IMR-90 (cell line): ENCODE measurements around the gene BTRC. TPM values are rescaled to one million over a fixed set of nuclear protein-coding genes. Genes with fewer than 3 reads are reported as not detected.

Experiments used
- ATAC-seq: fragments of 200-7000 bp; cut with Tn5 transposase; 2 replicates; pipeline ENCODE4 v1.9.1; 2020; ENCODE audit warnings: low read depth, mild to moderate bottlenecking, moderate library complexity
- BruUV-seq: library from RNA; stranded (reverse); fragments of 400-500 nt; replicated peaks from 2 replicates; lab custom pipeline; 2021; lab: Mats Ljungman, UMichigan
- CTCF ChIA-PET: fragments of 300-600 bp; formaldehyde crosslinking; extraction: SDS; loops from one replicate; lab custom pipeline; 2021; ENCODE audit warnings: antibody characterized with exemption; lab: Yijun Ruan, JAX
- POLR2A ChIA-PET: fragments of 300-600 bp; sonication (Branson Sonifier 250); formaldehyde crosslinking; loops from one replicate; lab custom pipeline; 2022; ENCODE audit warnings: antibody characterized with exemption; ENCODE audit not compliant: unreplicated experiment; lab: Charles Lee
- DNase-seq: peaks from one replicate; pipeline ENCODE4 v3.0.0; 2013
- H2AFZ ChIP-seq: replicated peaks from 2 replicates; pipeline ENCODE3; 2013; ENCODE audit warnings: low read length, mild to moderate bottlenecking; ENCODE audit not compliant: poor library complexity
- H2AK5ac ChIP-seq: 2 replicates; pipeline ENCODE4 v1.6.1; 2013; ENCODE audit warnings: low read depth, low read length, inconsistent platforms
- H2AK9ac ChIP-seq: replicated peaks from 2 replicates; pipeline ENCODE3; 2013; ENCODE audit warnings: mild to moderate bottlenecking, low read depth, low read length, moderate library complexity; ENCODE audit not compliant: poor library complexity
- H2BK120ac ChIP-seq: 2 replicates; pipeline ENCODE4 v1.6.1; 2013; ENCODE audit warnings: low read depth, low read length, inconsistent platforms
- H2BK15ac ChIP-seq: 3 replicates; pipeline ENCODE4 v1.6.1; 2013; ENCODE audit warnings: low read depth, low read length, inconsistent platforms
- H2BK20ac ChIP-seq: 2 replicates; pipeline ENCODE4 v1.6.1; 2013; ENCODE audit warnings: low read depth, mild to moderate bottlenecking, inconsistent platforms, low read length, moderate library complexity
- H2BK5ac ChIP-seq: 2 replicates; pipeline ENCODE4 v1.6.1; 2013; ENCODE audit warnings: mild to moderate bottlenecking, low read depth, low read length, inconsistent platforms; ENCODE audit not compliant: poor library complexity, severe bottlenecking
- H3K14ac ChIP-seq: replicated peaks from 2 replicates; pipeline ENCODE4 v1.6.1; 2013; ENCODE audit warnings: low read depth, low read length, inconsistent platforms
- H3K18ac ChIP-seq: 2 replicates; pipeline ENCODE4 v1.6.1; 2013; ENCODE audit warnings: low read depth, low read length, control low read depth
- H3K23ac ChIP-seq: 2 replicates; pipeline ENCODE4 v1.6.1; 2013; ENCODE audit warnings: low read depth, low read length, inconsistent platforms
- H3K27ac ChIP-seq: 2 replicates; pipeline ENCODE4 v1.5.1; 2013; ENCODE audit warnings: mild to moderate bottlenecking, control low read depth, low read length; ENCODE audit not compliant: insufficient read depth
- H3K27me3 ChIP-seq: 2 replicates; pipeline ENCODE4 v1.6.1; 2013; ENCODE audit warnings: low read length; ENCODE audit not compliant: control insufficient read depth, insufficient read depth
- H3K36me3 ChIP-seq: 2 replicates; pipeline ENCODE4 v1.6.1; 2013; ENCODE audit warnings: low read length, mixed read lengths; ENCODE audit not compliant: control insufficient read depth, insufficient read depth
- H3K4ac ChIP-seq: 2 replicates; pipeline ENCODE4 v1.6.1; 2013; ENCODE audit warnings: low read depth, low read length, inconsistent platforms
- H3K4me1 ChIP-seq: 2 replicates; pipeline ENCODE4 v1.6.1; 2013; ENCODE audit warnings: low read length, mixed read lengths; ENCODE audit not compliant: control insufficient read depth, insufficient read depth
- H3K4me2 ChIP-seq: 2 replicates; pipeline ENCODE4 v1.6.1; 2013; ENCODE audit warnings: low read depth, mild to moderate bottlenecking, control low read depth, low read length, moderate library complexity
- H3K4me3 ChIP-seq: 2 replicates; pipeline ENCODE4 v1.5.1; 2013; ENCODE audit warnings: low read depth, mild to moderate bottlenecking, control low read depth, low read length, moderate library complexity; ENCODE audit not compliant: insufficient read depth
- H3K56ac ChIP-seq: 2 replicates; pipeline ENCODE4 v1.6.1; 2013; ENCODE audit warnings: low read length, inconsistent platforms; ENCODE audit not compliant: insufficient read depth; ENCODE audit errors: extremely low read depth
- H3K79me1 ChIP-seq, 2 experiments: 2 replicates each; pipeline ENCODE4 v1.6.1; 2013; ENCODE audit warnings: low read length in 2 of 2, inconsistent platforms in 1 of 2, low read depth in 1 of 2
- H3K9ac ChIP-seq: 2 replicates; pipeline ENCODE4 v1.6.1; 2013; ENCODE audit warnings: low read depth, low read length, control low read depth
- H3K9me1 ChIP-seq: 2 replicates; pipeline ENCODE4 v1.6.1; 2013; ENCODE audit warnings: low read length, inconsistent platforms; ENCODE audit not compliant: insufficient read depth
- H3K9me3 ChIP-seq: 2 replicates; pipeline ENCODE4 v1.6.1; 2013; ENCODE audit warnings: low read length; ENCODE audit not compliant: control insufficient read depth, insufficient read depth
- H4K20me1 ChIP-seq: 2 replicates; pipeline ENCODE4 v1.6.1; 2013; ENCODE audit warnings: low read length, inconsistent platforms; ENCODE audit not compliant: insufficient read depth
- H4K5ac ChIP-seq: 2 replicates; pipeline ENCODE4 v1.6.1; 2013; ENCODE audit warnings: mild to moderate bottlenecking, low read depth, low read length, control low read depth
- H4K8ac ChIP-seq, 2 experiments: 2 replicates each; pipeline ENCODE4 v1.6.1; 2013; ENCODE audit warnings: low read depth in 2 of 2, low read length in 2 of 2, control low read depth in 1 of 2, inconsistent platforms in 1 of 2
- H4K91ac ChIP-seq: 2 replicates; pipeline ENCODE4 v1.6.1; 2013; ENCODE audit warnings: low read depth, low read length, inconsistent platforms; ENCODE audit not compliant: insufficient read depth
- BHLHE40 ChIP-seq: fragments of 150-350 bp; IDR thresholded peaks from 2 replicates; pipeline ENCODE4 v1.6.1; 2016; ENCODE audit warnings: mild to moderate bottlenecking, low read depth, low read length
- MAFK ChIP-seq: IDR thresholded peaks from 2 replicates; pipeline ENCODE4 v1.6.1; 2012; ENCODE audit warnings: low read depth, low read length, improper control_type of control experiment
- WGBS, 2 experiments: methylation state at CpG; one replicate each; pipeline versions ENCODE4 v1.1.5 to v1.1.7; 2013; ENCODE audit warnings: missing lambda C conversion rate in 2 of 2; ENCODE audit not compliant: insufficient read length in 1 of 2; ENCODE audit errors: extremely low coverage in 2 of 2; 5-methylcytosine and 5-hydroxymethylcytosine counted together
- dilution Hi-C: fragments of 300-500 bp; cut with HindIII; formaldehyde crosslinking; loops from one replicate; pipeline ENCODE4 v1.14.3; 2018; ENCODE audit warnings: low sequenced_read_pairs; ENCODE audit not compliant: unreplicated experiment
- in situ Hi-C: fragments of 300-500 bp; cut with MboI; formaldehyde crosslinking; loops from 3 replicates; pipeline ENCODE4 v1.14.3; 2019; ENCODE audit warnings: low sequenced_read_pairs, inconsistent platforms, mixed read lengths
- intact Hi-C: fragments of 100-400 bp; cut with micrococcal nuclease; formaldehyde crosslinking; loops from 2 replicates; pipeline ENCODE4 v1.10.0; 2022
- polyA plus RNA-seq, 3 experiments: library from polyadenylated mRNA; depleted of rRNA; stranded (reverse); fragments of >200 nt; gene quantifications; 2 replicates each; pipeline ENCODE4 v1.2.3, GENCODE V29; 2012; ENCODE audit warnings: low replicate concordance in 1 of 3
- total RNA-seq: library from RNA; depleted of rRNA; stranded (reverse); fragments of >200 nt; gene quantifications from 2 replicates; pipeline ENCODE4 v1.2.3, GENCODE V29; 2012

Gene BTRC
- total and polyA plus RNA-seq, 2 of the 4 experiments (the other 2 are of a cell fraction), result 7.7 to 8.4 TPM

DNA sequence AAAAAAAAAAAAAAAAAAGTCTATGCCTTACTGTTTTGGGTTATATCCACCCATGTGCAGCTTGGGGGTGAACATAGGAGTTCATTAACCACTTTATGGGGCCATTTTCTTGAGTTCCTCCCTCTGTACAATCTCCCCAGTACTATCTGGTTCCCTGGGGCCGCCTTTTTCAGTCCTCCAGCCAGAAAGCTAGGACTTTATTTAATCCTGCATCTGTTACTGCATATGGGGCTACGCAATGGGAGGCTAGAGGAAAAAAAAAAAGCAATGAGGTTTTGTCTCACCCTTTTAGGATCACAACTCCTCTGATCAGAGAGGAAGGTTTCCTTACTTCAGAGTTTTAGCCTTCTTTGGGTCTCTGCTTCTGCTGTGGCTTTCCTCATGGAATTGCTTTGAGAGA lies 51.0 kb downstream of the BTRC start:
- CTCF ChIA-PET, result no interaction called here
- Histone ChIP-seq H2BK15ac (no peak overlapping the region), H4K91ac (no peak overlapping the region), H3K36me3 (peaks cover 1% of the 10 kb centered on the region; the same call in 1 of the 2 replicates), H2AK5ac (no peak overlapping the region), H4K8ac (no peak overlapping the region), H3K18ac (no peak overlapping the region), H3K9me3 (no peaks in the 10 kb centered on the region), H3K4me3 (no peak overlapping the region), H2AFZ (no peak overlapping the region), H3K56ac (no peak overlapping the region), H4K5ac (no peak overlapping the region), H3K23ac (no peak overlapping the region), H3K4ac (no peak overlapping the region), H3K4me2 (no peak overlapping the region), H4K20me1 (peaks cover 11% of the 10 kb centered on the region; the same call in 1 of the 2 replicates), H2AK9ac (no peak overlapping the region), H2BK5ac (no peak overlapping the region), H3K27ac (no peak overlapping the region), H3K14ac (no peak overlapping the region), H3K79me1 (peaks cover 10 to 17% of the 10 kb centered on the region in 2 experiments; a peak in 3 of 4 replicates), H3K4me1 (0 out of 2 replicates have a peak, but pooled peaks cover 1% of the 10 kb centered on the region), H2BK120ac (no peak overlapping the region), H3K9ac (no peak overlapping the region), H2BK20ac (no peak overlapping the region), H3K9me1 (peaks cover 2% of the 10 kb centered on the region; the same call in 1 of the 2 replicates), H3K27me3 (no peaks in the 10 kb centered on the region)
- POLR2A ChIA-PET, result no interaction called here
- WGBS, 2 experiments, result no CpG with 5 or more reads among the region's 2 CpGs
- dilution Hi-C loops, result no loop called here
- ATAC-seq (no peak), DNase-seq (no peak)
- TF ChIP-seq BHLHE40 (no peak), MAFK (no peak)
- in situ Hi-C loops, result no loop called here
- intact Hi-C loops, result no loop called here
- no TSS peak for BruUV-seq
